Hematopoietic multipotent progenitor cell treated with erythropoietin and hydrocortisone succinate and interleukin-3 and kit ligand, for 6 days (in vitro differentiated cells): ENCODE results near the gene REG4.
"Not testable (repeated sequence)": the region's sequence is repeated elsewhere in the genome, so short reads cannot be mapped to it uniquely, and the experiment has no call there.

Experiments
- DNase-seq: peaks from one replicate; pipeline ENCODE4 v3.0.0-alpha.2; 2015

The REG4 gene

GRCh38 chr1:119805746-119806145 is 5.5 kb downstream of the REG4 start:
- no peak for DNase-seq

- no peak for DNase-seq
These were observed 6.0 kb downstream of the REG4 start for GRCh38 chr1:119805247-119805646.

- DNase-seq = no peak
These were observed 11.6 kb downstream of the REG4 start for GRCh38 chr1:119799599-119800177.

GRCh38 chr1:119799003-119799402 is 12.3 kb downstream of the REG4 start:
- no peak for DNase-seq

GRCh38 chr1:119797606-119798005 is 13.7 kb downstream of the REG4 start:
- peak; percentile 33 for DNase-seq

DNA sequence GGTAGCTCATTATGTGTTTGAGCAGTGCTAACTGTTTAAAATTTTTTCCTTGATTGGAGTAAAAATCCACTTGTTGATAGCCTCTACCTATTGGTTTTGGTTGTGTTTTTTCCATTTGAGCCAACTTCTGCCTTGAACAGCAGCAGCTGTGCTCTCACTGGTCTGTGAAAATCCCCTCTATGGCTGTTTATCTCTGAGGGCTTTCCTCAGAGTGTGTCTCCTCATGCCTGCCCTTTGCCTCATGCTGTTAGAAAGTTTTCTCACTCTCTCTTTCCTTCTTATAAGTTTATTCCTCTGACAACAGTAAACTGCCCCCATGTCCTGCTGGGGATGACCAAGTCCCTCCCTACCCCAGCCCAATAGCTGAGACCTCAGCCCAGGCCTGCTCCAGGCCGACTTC is 14.1 kb downstream of the REG4 start:
- peak; percentile 5 for DNase-seq

GRCh38 chr1:119795261-119796200 is 15.7 kb downstream of the REG4 start:
- DNase-seq = peak; percentile 5

DNA sequence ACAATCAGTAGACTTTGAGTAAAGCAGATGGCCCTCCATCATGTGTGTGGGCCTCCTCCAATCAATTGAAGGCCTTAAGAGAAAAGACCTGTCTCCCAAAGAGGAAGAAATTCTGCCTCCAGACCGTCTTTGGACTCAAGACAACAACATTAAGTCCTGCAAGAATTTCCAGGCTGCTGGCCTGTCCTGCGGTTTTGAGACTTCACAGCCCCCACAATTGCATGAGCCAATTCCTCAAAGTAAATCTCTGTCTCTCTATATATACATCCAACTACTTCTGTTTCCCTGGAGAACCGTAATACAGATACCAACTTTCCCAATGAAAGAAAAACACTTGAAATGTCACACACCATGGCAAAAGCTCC is 16.4 kb downstream of the REG4 start:
- DNase-seq = no peak

DNA sequence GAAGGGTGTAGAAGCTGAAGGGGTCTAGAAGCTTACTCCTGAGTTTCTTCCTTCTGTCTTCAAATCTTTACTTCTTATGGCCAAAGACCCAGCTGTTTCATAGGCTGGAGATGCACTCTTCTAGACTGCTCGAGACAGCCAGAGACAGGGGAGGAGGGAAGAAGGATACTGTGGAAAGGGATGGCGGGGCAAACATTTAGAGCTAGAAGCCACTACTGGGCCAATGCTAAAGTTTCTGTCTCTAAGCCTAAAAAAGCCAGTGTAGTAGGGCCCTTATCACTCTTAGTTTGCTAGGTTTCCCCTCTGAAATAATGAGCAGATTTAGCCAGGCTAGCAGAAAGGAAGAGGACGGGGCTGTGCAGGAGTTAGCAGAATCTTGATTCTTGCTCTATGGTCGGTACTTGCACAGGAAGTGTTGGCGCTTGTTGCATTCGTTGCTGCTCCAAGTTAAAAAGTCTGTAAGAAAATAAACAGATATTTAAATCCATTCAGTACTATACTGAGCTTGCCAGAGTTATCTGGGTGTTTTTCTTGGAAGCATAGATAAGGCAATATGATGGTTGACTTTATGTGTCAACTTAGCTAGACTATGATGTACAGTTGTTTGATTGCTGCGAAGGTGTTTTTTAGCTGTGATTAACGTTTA is 16.9 kb downstream of the REG4 start:
- DNase-seq = no peak

- no peak for DNase-seq
These were observed 19.9 kb downstream of the REG4 start for GRCh38 chr1:119791377-119791776.

GRCh38 chr1:119790451-119791198 is 20.6 kb downstream of the REG4 start:
- DNase-seq = no peak

- peak; percentile 41 for DNase-seq
These were observed 23.5 kb downstream of the REG4 start for GRCh38 chr1:119787776-119788175.

GRCh38 chr1:119786473-119787050 is 24.7 kb downstream of the REG4 start:
- not testable (repeated sequence) for DNase-seq

- DNase-seq = not testable (repeated sequence)
These were observed 25.2 kb downstream of the REG4 start for GRCh38 chr1:119786046-119786445.

- DNase-seq = peak; percentile 50
These were observed 27.0 kb downstream of the REG4 start for GRCh38 chr1:119784191-119784781.

DNA sequence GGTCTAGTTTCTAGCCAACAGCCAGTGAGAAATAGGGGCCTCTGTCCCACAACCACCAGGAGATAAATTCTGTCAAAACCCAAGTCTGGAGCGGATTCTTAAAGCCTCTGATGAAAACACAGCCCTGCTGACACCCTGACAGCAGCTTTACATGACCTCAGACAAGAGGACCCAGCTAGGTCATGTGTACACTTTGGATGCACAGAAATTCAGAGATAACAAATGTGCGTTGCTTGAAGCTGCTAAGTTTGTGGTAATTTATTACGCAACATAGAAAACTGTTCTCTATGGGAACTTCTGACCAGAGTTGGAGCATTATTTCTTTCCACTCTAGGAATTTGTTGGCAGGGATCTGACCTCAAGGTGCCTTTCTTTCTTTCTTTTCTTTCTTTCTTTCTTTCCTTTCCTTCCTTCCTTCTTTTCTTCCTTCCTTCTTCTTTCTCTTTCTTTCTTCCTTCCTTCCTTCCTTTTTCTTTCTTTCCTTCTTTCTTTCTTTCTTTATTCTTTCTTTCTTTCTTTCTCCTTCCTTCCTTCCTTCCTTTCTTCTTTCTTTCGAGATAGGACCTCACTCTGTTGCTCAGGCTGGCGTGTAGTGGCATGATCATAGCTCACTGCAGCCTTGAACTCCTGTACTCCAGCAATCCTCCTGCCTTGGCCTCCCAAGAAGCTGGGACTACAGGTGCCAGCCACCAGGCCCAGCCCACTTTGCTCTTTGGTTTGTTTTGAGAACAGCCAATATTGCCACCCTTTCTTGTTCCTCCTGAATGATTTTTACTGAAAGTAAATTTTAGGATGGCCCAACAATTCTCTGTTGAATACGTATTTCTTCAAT is 27.7 kb downstream of the REG4 start:
- DNase-seq = peak; percentile 72

- no peak for DNase-seq
These were observed 28.5 kb downstream of the REG4 start for GRCh38 chr1:119782631-119783325.

DNA sequence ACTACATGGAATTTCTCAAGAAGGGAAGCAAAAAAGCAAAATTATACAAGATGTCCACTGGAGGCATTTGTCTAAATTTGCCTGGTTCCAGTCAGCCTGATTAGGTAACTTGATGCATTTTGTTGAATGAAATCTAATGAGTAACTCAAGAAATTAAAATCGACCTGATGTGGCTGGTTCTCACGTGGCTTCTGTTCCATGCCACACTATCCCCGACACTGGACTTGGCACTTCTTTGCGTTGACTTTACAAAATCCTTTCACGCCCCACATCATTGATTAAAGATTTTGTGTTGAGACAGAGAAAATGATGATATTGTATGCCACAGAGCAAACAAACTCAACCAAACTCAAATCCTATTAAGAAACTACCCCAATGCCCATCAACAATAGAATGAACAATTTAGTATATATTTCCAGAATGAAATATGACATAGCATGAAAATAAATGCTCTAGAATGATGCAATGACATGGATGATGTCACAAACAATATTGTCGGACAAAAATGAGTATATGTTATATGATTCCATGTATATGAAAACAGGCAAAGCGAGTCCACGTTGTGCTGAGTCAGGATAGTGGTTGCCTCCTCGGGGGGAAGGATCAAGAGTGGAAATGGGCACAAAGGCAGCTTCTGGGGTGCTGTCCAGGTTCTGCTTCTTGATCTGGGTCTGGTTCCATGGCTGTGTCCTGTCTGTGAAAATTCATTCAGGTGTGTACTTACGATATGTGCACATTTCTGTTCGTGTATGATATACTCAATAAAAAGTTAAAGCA is 29.6 kb downstream of the REG4 start:
- DNase-seq = no peak

- DNase-seq = peak; percentile 33
These were observed 31.3 kb downstream of the REG4 start for GRCh38 chr1:119779869-119780356.
